ENCODE results near the gene LAMB1.
"Not testable (repeated sequence)": the region's sequence is repeated elsewhere in the genome, so short reads cannot be mapped to it uniquely, and the experiment has no call there.

LAMB1 gene

GRCh38 chr7:107968449-107968848, 34.5 kb downstream of the LAMB1 start:
- no peak for DNase-seq

GRCh38 chr7:107967420-107967819, 35.5 kb downstream of the LAMB1 start:
- DNase-seq = no peak

- no peak for DNase-seq
These were observed 36.2 kb downstream of the LAMB1 start for GRCh38 chr7:107966711-107967110.

- DNase-seq = no peak
These were observed 38.5 kb downstream of the LAMB1 start for GRCh38 chr7:107964510-107964909.

- DNase-seq = no peak
These were observed 40.1 kb downstream of the LAMB1 start for GRCh38 chr7:107962817-107963216.

- DNase-seq = no peak
These were observed 41.6 kb downstream of the LAMB1 start for GRCh38 chr7:107961405-107961804.

- DNase-seq = no peak
These were observed 42.7 kb downstream of the LAMB1 start for GRCh38 chr7:107960272-107960671.

GRCh38 chr7:107959527-107959898, 43.4 kb downstream of the LAMB1 start:
- no peak for DNase-seq

GRCh38 chr7:107958764-107959526, 44.0 kb downstream of the LAMB1 start:
- no peak for DNase-seq

- DNase-seq = no peak
These were observed 45.5 kb downstream of the LAMB1 start for GRCh38 chr7:107957436-107957835.

GRCh38 chr7:107956950-107957349, 46.0 kb downstream of the LAMB1 start:
- DNase-seq = not testable (repeated sequence)

GRCh38 chr7:107955394-107955793, 47.6 kb downstream of the LAMB1 start:
- DNase-seq = no peak

GRCh38 chr7:107953924-107954303, 49.0 kb downstream of the LAMB1 start:
- no peak for DNase-seq

- no peak for DNase-seq
These were observed 49.6 kb downstream of the LAMB1 start for GRCh38 chr7:107953265-107953923.

GRCh38 chr7:107951896-107952295, 51.1 kb downstream of the LAMB1 start:
- DNase-seq = no peak

- no peak for DNase-seq
These were observed 51.7 kb downstream of the LAMB1 start for GRCh38 chr7:107951172-107951787.

- no peak for DNase-seq
These were observed 53.5 kb downstream of the LAMB1 start for GRCh38 chr7:107949443-107949935.

GRCh38 chr7:107948645-107949442, 54.1 kb downstream of the LAMB1 start:
- no peak for DNase-seq

- DNase-seq = no peak
These were observed 56.1 kb downstream of the LAMB1 start for GRCh38 chr7:107946881-107947280.

- no peak for DNase-seq
These were observed 56.5 kb downstream of the LAMB1 start for GRCh38 chr7:107946451-107946850.

- no peak for DNase-seq
These were observed 57.6 kb downstream of the LAMB1 start for GRCh38 chr7:107945332-107945731.

GRCh38 chr7:107944411-107945169, 58.4 kb downstream of the LAMB1 start:
- no peak for DNase-seq
